Memory B cell (primary cell): ENCODE data around the gene IP6K1.
A peak's percentile ranks its signal among the peaks of the same experiment; 100 is the strongest.
"Not testable (repeated sequence)": the region's sequence is repeated elsewhere in the genome, so short reads cannot be mapped to it uniquely, and the experiment has no call there.

ENCODE experiments used
- ATAC-seq: fragments of 150-1000 bp; cut with Tn5 transposase; 2 replicates; pipeline ENCODE4 v1.10.0; 2021; ENCODE audit warnings: low read depth, mild to moderate bottlenecking, moderate library complexity
- DNase-seq, 2 donors: peaks; one replicate each; pipeline ENCODE4 v3.0.0; 2022; ENCODE audit warnings: low spot score in 2 of 2
- H3K27ac Mint-ChIP-seq: one replicate; pipeline ENCODE4 v1.8.0; 2022; ENCODE audit warnings: mild to moderate bottlenecking, moderate library complexity, mixed read lengths
- H3K27me3 Mint-ChIP-seq: one replicate; pipeline ENCODE4 v1.8.0; 2022; ENCODE audit warnings: mixed read lengths
- H3K36me3 Mint-ChIP-seq: one replicate; pipeline ENCODE4 v1.8.0; 2022; ENCODE audit warnings: mild to moderate bottlenecking, mixed read lengths
- H3K4me1 Mint-ChIP-seq: one replicate; pipeline ENCODE4 v1.8.0; 2022; ENCODE audit warnings: mixed read lengths
- H3K4me3 Mint-ChIP-seq: one replicate; pipeline ENCODE4 v1.8.0; 2022; ENCODE audit warnings: mild to moderate bottlenecking, moderate library complexity, mixed read lengths
- H3K9me3 Mint-ChIP-seq: one replicate; pipeline ENCODE4 v1.8.0; 2022; ENCODE audit warnings: mixed read lengths

The IP6K1 gene

GRCh38 chr3:49707113-49707480 lies 79.2 kb downstream of the IP6K1 start:
- Mint-ChIP-seq H3K4me1 (peaks cover 9% of the 10 kb centered on the region), H3K27me3 (no peaks in the 10 kb centered on the region), H3K9me3 (no peaks in the 10 kb centered on the region), H3K27ac (no peak overlapping the region), H3K36me3 (peaks cover 12% of the 10 kb centered on the region), H3K4me3 (no peak overlapping the region)
- DNase-seq (no peak), ATAC-seq (no peak)

- no peak overlapping the region for H3K4me3 Mint-ChIP-seq
- no peak overlapping the region for H3K27ac Mint-ChIP-seq
- no peaks in the 10 kb centered on the region for H3K27me3 Mint-ChIP-seq
- H3K9me3 Mint-ChIP-seq: no peaks in the 10 kb centered on the region
- ATAC-seq: no peak
- peaks cover 9% of the 10 kb centered on the region for H3K4me1 Mint-ChIP-seq
- no peak for DNase-seq
- peaks cover 12% of the 10 kb centered on the region for H3K36me3 Mint-ChIP-seq
Measured at GRCh38 chr3:49706456-49707112, 79.8 kb downstream of the IP6K1 start.

GRCh38 chr3:49705390-49705960 lies 80.9 kb downstream of the IP6K1 start:
- Mint-ChIP-seq H3K4me3 (no peak overlapping the region), H3K9me3 (no peaks in the 10 kb centered on the region), H3K27ac (no peak overlapping the region), H3K27me3 (no peaks in the 10 kb centered on the region), H3K36me3 (peaks cover 10% of the 10 kb centered on the region), H3K4me1 (peaks cover 9% of the 10 kb centered on the region)
- ATAC-seq: no peak
- no peak for DNase-seq

GRCh38 chr3:49704629-49705028 lies 81.7 kb downstream of the IP6K1 start:
- Mint-ChIP-seq H3K9me3 (no peaks in the 10 kb centered on the region), H3K36me3 (peaks cover 10% of the 10 kb centered on the region), H3K4me3 (no peak overlapping the region), H3K27me3 (no peaks in the 10 kb centered on the region), H3K4me1 (peaks cover 9% of the 10 kb centered on the region), H3K27ac (no peak overlapping the region)
- no peak for ATAC-seq
- DNase-seq: no peak

GRCh38 chr3:49703956-49704355 lies 82.4 kb downstream of the IP6K1 start:
- H3K27ac Mint-ChIP-seq: peak overlapping the region; percentile 67
- DNase-seq (no peak), ATAC-seq (no peak)
- peaks cover 9% of the 10 kb centered on the region for H3K4me1 Mint-ChIP-seq
- H3K27me3 Mint-ChIP-seq: no peaks in the 10 kb centered on the region
- H3K36me3 Mint-ChIP-seq: peaks cover 10% of the 10 kb centered on the region
- H3K4me3 Mint-ChIP-seq: no peak overlapping the region
- H3K9me3 Mint-ChIP-seq: no peaks in the 10 kb centered on the region

- Mint-ChIP-seq H3K36me3 (peaks cover 9% of the 10 kb centered on the region), H3K4me1 (peaks cover 9% of the 10 kb centered on the region), H3K27me3 (no peaks in the 10 kb centered on the region), H3K4me3 (no peak overlapping the region), H3K27ac (peak overlapping the region; percentile 67), H3K9me3 (no peaks in the 10 kb centered on the region)
- peak; percentile 100 for ATAC-seq
- peak; percentile 66 to 68 for DNase-seq
Measured at GRCh38 chr3:49703443-49703927, 82.9 kb downstream of the IP6K1 start.

- H3K4me1 Mint-ChIP-seq: peaks cover 7% of the 10 kb centered on the region
- H3K9me3 Mint-ChIP-seq: no peaks in the 10 kb centered on the region
- DNase-seq: no peak
- no peak overlapping the region for H3K4me3 Mint-ChIP-seq
- peaks cover 8% of the 10 kb centered on the region for H3K36me3 Mint-ChIP-seq
- no peaks in the 10 kb centered on the region for H3K27me3 Mint-ChIP-seq
- no peak for ATAC-seq
- H3K27ac Mint-ChIP-seq: no peak overlapping the region
Measured at GRCh38 chr3:49702672-49703071, 83.7 kb downstream of the IP6K1 start.

- DNase-seq: no peak
- H3K4me1 Mint-ChIP-seq: peaks cover 3% of the 10 kb centered on the region
- no peak for ATAC-seq
- no peaks in the 10 kb centered on the region for H3K9me3 Mint-ChIP-seq
- no peak overlapping the region for H3K27ac Mint-ChIP-seq
- no peaks in the 10 kb centered on the region for H3K27me3 Mint-ChIP-seq
- no peak overlapping the region for H3K4me3 Mint-ChIP-seq
- peaks cover 9% of the 10 kb centered on the region for H3K36me3 Mint-ChIP-seq
Measured at GRCh38 chr3:49701388-49702077, 84.8 kb downstream of the IP6K1 start.

- Mint-ChIP-seq H3K4me3 (no peak overlapping the region), H3K4me1 (peaks cover 3% of the 10 kb centered on the region)
Measured at GRCh38 chr3:49700453-49701128, 85.8 kb downstream of the IP6K1 start.

GRCh38 chr3:49700014-49700413 lies 86.3 kb downstream of the IP6K1 start:
- Mint-ChIP-seq H3K4me3 (no peak overlapping the region), H3K9me3 (no peaks in the 10 kb centered on the region), H3K36me3 (peaks cover 9% of the 10 kb centered on the region), H3K27ac (no peak overlapping the region), H3K27me3 (no peaks in the 10 kb centered on the region), H3K4me1 (peaks cover 3% of the 10 kb centered on the region)
- ATAC-seq (no peak), DNase-seq (no peak)

More at GRCh38 chr3:49700453-49701128, 85.8 kb downstream of the IP6K1 start:
- no peaks in the 10 kb centered on the region for H3K27me3 Mint-ChIP-seq
- DNase-seq (no peak), ATAC-seq (no peak)
- H3K9me3 Mint-ChIP-seq: no peaks in the 10 kb centered on the region
- H3K36me3 Mint-ChIP-seq: peaks cover 9% of the 10 kb centered on the region
- no peak overlapping the region for H3K27ac Mint-ChIP-seq

GRCh38 chr3:49699281-49699979 lies 86.9 kb downstream of the IP6K1 start:
- no peaks in the 10 kb centered on the region for H3K27me3 Mint-ChIP-seq
- no peak for DNase-seq
- ATAC-seq: no peak
- H3K36me3 Mint-ChIP-seq: peaks cover 9% of the 10 kb centered on the region
- no peak overlapping the region for H3K4me3 Mint-ChIP-seq
- H3K9me3 Mint-ChIP-seq: no peaks in the 10 kb centered on the region
- H3K4me1 Mint-ChIP-seq: peaks cover 3% of the 10 kb centered on the region
- H3K27ac Mint-ChIP-seq: no peak overlapping the region

- not testable (repeated sequence) for H3K27ac Mint-ChIP-seq, DNase-seq, H3K36me3 Mint-ChIP-seq, H3K27me3 Mint-ChIP-seq, ATAC-seq, H3K4me3 Mint-ChIP-seq, H3K4me1 Mint-ChIP-seq, H3K9me3 Mint-ChIP-seq
Measured at GRCh38 chr3:49695350-49696015, 90.9 kb downstream of the IP6K1 start.

- not testable (repeated sequence) for H3K36me3 Mint-ChIP-seq, H3K27ac Mint-ChIP-seq, H3K9me3 Mint-ChIP-seq, H3K4me3 Mint-ChIP-seq, ATAC-seq, H3K27me3 Mint-ChIP-seq, DNase-seq
- H3K4me1 Mint-ChIP-seq: peaks cover 12% of the 10 kb centered on the region
Measured at GRCh38 chr3:49694409-49695070, 91.8 kb downstream of the IP6K1 start.
